OCI-LY3 (cell line): ENCODE data around the gene SMIM7.

Source experiments
- CTCF ChIP-seq: fragments of 200-600, 300-600 bp; sonication (generic); IDR thresholded peaks from 2 replicates; pipeline ENCODE4 v1.5.1; 2014; ENCODE audit warnings: antibody characterized with exemption, low read length, low read depth
- EZH2phosphoT487 ChIP-seq: fragments of 200-600 bp; shearing (Covaris generic); IDR thresholded peaks from 2 replicates; pipeline ENCODE4 v1.6.1; 2018; ENCODE audit warnings: antibody characterized with exemption, mixed run types, low read depth

GRCh38 chr19:16645140-16645539, 14.8 kb downstream of the SMIM7 start:
- no peak for TF ChIP-seq CTCF
- no peak for TF ChIP-seq EZH2phosphoT487
